ENCODE data around the gene PKNOX2.
A peak's percentile ranks its signal among the peaks of the same experiment; 100 is the strongest.

PKNOX2 gene

GRCh38 chr11:125223901-125224361, 59.4 kb downstream of the PKNOX2 start:
- DNase-seq (ENCODE audit: low read depth): no peak
- no peak for TF ChIP-seq CTCF (IDR thresholded peaks at IDR 0.05; ENCODE audit: control insufficient read depth, extremely low read depth, insufficient read depth)
- H3K4me3 ChIP-seq (ENCODE audit: low read depth, low read length): no peak overlapping the region

- peak; percentile 42; the same call in 1 of the 2 replicates for TF ChIP-seq CTCF (IDR thresholded peaks at IDR 0.05; ENCODE audit: control insufficient read depth, extremely low read depth, insufficient read depth)
- DNase-seq (ENCODE audit: low read depth): no peak
- no peak overlapping the region for H3K4me3 ChIP-seq (ENCODE audit: low read depth, low read length)
These were observed 60.0 kb downstream of the PKNOX2 start for GRCh38 chr11:125224391-125225021.

- no peak for TF ChIP-seq CTCF (IDR thresholded peaks at IDR 0.05; ENCODE audit: control insufficient read depth, extremely low read depth, insufficient read depth)
- DNase-seq (ENCODE audit: low read depth): no peak
- H3K4me3 ChIP-seq (ENCODE audit: low read depth, low read length): no peak overlapping the region
These were observed 60.9 kb downstream of the PKNOX2 start for GRCh38 chr11:125225401-125225800.

- no peak for DNase-seq (ENCODE audit: low read depth)
- no peak overlapping the region for H3K4me3 ChIP-seq (ENCODE audit: low read depth, low read length)
- TF ChIP-seq CTCF (IDR thresholded peaks at IDR 0.05; ENCODE audit: control insufficient read depth, extremely low read depth, insufficient read depth): no peak
These were observed 61.5 kb downstream of the PKNOX2 start for GRCh38 chr11:125226031-125226430.

- TF ChIP-seq CTCF (IDR thresholded peaks at IDR 0.05; ENCODE audit: control insufficient read depth, extremely low read depth, insufficient read depth): no peak
- no peak overlapping the region for H3K4me3 ChIP-seq (ENCODE audit: low read depth, low read length)
- DNase-seq (ENCODE audit: low read depth): no peak
These were observed 62.2 kb downstream of the PKNOX2 start for GRCh38 chr11:125226706-125227105.

- H3K4me3 ChIP-seq (ENCODE audit: low read depth, low read length): no peak overlapping the region
- no peak for TF ChIP-seq CTCF (IDR thresholded peaks at IDR 0.05; ENCODE audit: control insufficient read depth, extremely low read depth, insufficient read depth)
- no peak for DNase-seq (ENCODE audit: low read depth)
These were observed 62.6 kb downstream of the PKNOX2 start for GRCh38 chr11:125227151-125227550.

- no peak for DNase-seq (ENCODE audit: low read depth)
- no peak for TF ChIP-seq CTCF (IDR thresholded peaks at IDR 0.05; ENCODE audit: control insufficient read depth, extremely low read depth, insufficient read depth)
- no peak overlapping the region for H3K4me3 ChIP-seq (ENCODE audit: low read depth, low read length)
These were observed 63.9 kb downstream of the PKNOX2 start for GRCh38 chr11:125228445-125228844.
